Measurements from ENCODE around the gene GRIK4.

DNA sequence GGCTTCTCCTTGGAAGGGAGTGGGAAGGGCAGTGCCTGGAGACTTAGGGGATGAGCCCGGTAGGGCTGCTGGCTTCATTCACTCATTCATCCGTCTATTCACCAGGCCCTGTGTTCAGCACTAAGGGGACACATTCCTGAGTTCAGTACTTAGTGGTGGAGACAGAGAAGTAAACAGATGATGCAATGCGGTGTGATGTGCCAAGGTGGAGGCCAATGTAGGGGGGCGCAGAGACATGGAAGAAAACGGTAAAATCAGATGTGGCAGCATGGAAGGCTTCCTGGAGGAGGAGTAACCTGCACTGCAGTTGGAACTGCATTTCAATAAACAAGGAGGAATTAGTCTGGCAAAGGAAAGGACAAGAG lies 21.3 kb downstream of the GRIK4 start:
- TF ChIP-seq SMC3 (conservative IDR thresholded peaks at IDR 0.05; ENCODE audit: poor library complexity) (no peak), MXI1 (conservative IDR thresholded peaks at IDR 0.05; ENCODE audit: poor library complexity, severe bottlenecking) (no peak), POLR2AphosphoS5 (IDR thresholded peaks at IDR 0.05) (no peak), EZH2 (IDR thresholded peaks at IDR 0.05; ENCODE audit: borderline replicate concordance, insufficient read depth, low read length, poor library complexity, severe bottlenecking) (no peak)
- TF ChIP-seq, protein P1, sequence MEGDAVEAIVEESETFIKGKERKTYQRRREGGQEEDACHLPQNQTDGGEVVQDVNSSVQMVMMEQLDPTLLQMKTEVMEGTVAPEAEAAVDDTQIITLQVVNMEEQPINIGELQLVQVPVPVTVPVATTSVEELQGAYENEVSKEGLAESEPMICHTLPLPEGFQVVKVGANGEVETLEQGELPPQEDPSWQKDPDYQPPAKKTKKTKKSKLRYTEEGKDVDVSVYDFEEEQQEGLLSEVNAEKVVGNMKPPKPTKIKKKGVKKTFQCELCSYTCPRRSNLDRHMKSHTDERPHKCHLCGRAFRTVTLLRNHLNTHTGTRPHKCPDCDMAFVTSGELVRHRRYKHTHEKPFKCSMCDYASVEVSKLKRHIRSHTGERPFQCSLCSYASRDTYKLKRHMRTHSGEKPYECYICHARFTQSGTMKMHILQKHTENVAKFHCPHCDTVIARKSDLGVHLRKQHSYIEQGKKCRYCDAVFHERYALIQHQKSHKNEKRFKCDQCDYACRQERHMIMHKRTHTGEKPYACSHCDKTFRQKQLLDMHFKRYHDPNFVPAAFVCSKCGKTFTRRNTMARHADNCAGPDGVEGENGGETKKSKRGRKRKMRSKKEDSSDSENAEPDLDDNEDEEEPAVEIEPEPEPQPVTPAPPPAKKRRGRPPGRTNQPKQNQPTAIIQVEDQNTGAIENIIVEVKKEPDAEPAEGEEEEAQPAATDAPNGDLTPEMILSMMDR (IDR thresholded peaks at IDR 0.05; ENCODE audit: poor library complexity, severe bottlenecking): no peak
- TF ChIP-seq, protein P2, sequence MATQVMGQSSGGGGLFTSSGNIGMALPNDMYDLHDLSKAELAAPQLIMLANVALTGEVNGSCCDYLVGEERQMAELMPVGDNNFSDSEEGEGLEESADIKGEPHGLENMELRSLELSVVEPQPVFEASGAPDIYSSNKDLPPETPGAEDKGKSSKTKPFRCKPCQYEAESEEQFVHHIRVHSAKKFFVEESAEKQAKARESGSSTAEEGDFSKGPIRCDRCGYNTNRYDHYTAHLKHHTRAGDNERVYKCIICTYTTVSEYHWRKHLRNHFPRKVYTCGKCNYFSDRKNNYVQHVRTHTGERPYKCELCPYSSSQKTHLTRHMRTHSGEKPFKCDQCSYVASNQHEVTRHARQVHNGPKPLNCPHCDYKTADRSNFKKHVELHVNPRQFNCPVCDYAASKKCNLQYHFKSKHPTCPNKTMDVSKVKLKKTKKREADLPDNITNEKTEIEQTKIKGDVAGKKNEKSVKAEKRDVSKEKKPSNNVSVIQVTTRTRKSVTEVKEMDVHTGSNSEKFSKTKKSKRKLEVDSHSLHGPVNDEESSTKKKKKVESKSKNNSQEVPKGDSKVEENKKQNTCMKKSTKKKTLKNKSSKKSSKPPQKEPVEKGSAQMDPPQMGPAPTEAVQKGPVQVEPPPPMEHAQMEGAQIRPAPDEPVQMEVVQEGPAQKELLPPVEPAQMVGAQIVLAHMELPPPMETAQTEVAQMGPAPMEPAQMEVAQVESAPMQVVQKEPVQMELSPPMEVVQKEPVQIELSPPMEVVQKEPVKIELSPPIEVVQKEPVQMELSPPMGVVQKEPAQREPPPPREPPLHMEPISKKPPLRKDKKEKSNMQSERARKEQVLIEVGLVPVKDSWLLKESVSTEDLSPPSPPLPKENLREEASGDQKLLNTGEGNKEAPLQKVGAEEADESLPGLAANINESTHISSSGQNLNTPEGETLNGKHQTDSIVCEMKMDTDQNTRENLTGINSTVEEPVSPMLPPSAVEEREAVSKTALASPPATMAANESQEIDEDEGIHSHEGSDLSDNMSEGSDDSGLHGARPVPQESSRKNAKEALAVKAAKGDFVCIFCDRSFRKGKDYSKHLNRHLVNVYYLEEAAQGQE (IDR thresholded peaks at IDR 0.05; ENCODE audit: borderline replicate concordance): no peak

All from neural cell (in vitro differentiated cells).